ENCODE data around the gene WRAP53. TPM values are rescaled to one million over a fixed set of nuclear protein-coding genes. Genes with fewer than 3 reads are reported as not detected.
A peak's percentile ranks its signal among the peaks of the same experiment; 100 is the strongest.
"Not testable (repeated sequence)": the region's sequence is repeated elsewhere in the genome, so short reads cannot be mapped to it uniquely, and the experiment has no call there.

The WRAP53 gene
- total RNA-seq (2014; rRNA removed; shearing (Covaris generic)): 13.8 and 14.2 TPM in 2 replicates

DNA sequence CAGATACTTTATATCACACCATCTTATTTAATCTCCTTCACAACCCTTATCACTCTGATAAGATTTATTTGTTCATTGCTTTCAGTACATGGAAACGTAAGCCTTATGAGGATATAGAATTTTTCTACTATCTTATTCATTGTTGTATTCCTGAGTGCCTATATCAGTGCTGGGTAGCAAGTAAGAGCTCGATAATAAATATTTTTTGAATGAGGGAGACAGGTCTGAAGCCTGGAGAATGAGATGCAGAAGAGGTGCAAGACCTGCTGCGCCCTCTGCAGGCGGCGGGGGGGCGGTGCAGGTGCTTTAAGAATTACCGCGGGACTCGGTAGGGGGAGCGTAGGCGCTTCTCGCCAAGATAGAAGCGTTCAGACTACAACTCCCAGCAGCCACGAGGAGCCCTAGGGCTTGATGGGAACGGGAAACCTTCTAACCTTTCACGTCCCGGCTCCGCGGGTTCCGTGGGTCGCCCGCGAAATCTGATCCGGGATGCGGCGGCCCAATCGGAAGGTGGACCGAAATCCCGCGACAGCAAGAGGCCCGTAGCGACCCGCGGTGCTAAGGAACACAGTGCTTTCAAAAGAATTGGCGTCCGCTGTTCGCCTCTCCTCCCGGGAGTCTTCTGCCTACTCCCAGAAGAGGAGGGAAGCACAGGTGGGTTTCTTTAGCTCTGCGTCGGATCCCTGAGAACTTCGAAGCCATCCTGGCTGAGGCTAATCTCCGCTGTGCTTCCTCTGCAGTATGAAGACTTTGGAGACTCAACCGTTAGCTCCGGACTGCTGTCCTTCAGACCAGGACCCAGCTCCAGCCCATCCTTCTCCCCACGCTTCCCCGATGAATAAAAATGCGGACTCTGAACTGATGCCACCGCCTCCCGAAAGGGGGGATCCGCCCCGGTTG lies at the start of gene WRAP53:
WRAP53 (plus strand) TSS at position 570 of the 900 bp plus-strand sequence; CDS start at position 742, 172 bp downstream.
- peaks cover 24% of the 10 kb centered on the region for H3K36me3 ChIP-seq
- DNase-seq (ENCODE audit: low read depth in 1 of 2, low spot score in 2 of 2): peak; percentile 97 to 99
- peak within 1 kb of the TSS; percentile 61 for H3K4me3 ChIP-seq

DNA sequence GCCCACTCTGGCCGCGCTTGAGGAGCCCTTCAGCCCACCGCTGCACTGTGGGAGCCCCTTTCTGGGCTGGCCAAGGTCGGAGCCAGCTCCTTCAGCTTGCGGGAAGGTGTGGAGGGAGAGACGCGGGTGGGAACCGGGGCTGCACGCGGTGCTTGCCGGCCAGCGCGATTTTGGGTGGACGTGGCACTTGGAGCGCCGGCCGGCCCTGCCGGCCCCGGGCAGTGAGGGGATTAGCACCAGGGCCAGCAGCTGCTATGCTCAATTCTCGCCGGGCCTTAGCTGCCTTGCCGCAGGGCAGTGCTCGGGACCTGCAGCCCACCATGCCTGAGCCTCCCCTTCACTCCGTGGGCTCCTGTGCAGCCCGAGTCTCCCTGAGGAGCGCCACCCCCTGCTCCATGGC lies 47.5 kb upstream of the WRAP53 start:
- Histone ChIP-seq H3K27ac (no peak overlapping the region), H3K4me3 (no peak overlapping the region), H3K36me3 (no peaks in the 10 kb centered on the region), H3K27me3 (replicated peaks) (no peaks in the 10 kb centered on the region), H3K4me1 (replicated peaks) (no peaks in the 10 kb centered on the region), H3K9me3 (replicated peaks) (no peaks in the 10 kb centered on the region)
- DNase-seq (ENCODE audit: low read depth in 1 of 2, low spot score in 2 of 2): no peak

More for the DNA sequence above, at the start of gene WRAP53:
- no peaks in the 10 kb centered on the region for H3K9me3 ChIP-seq (replicated peaks)
- peak within 1 kb of the TSS; percentile 93 for H3K27ac ChIP-seq
- H3K4me1 ChIP-seq (replicated peaks): peaks cover 18% of the 10 kb centered on the region
- H3K27me3 ChIP-seq (replicated peaks): no peaks in the 10 kb centered on the region

DNA sequence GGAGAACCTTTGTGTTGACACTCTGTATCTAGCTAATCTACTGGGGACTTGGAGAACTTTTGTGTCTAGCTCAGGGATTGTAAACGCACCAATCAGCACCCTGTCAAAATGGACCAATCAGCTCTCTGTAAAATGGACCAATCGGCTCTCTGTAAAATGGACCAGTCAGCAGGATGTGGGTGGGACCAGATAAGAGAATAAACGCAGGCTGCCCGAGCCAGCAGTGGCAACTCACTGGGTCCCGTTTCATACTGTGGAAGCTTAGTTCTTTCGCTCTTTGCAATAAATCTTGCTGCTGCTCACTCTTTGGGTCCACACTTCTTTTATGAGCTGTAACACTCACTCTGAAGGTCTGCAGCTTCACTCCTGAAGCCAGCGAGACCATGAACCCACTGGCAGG lies 46.6 kb upstream of the WRAP53 start:
- H3K4me3 ChIP-seq; DNase-seq (ENCODE audit: low read depth in 1 of 2, low spot score in 2 of 2); H3K27me3 ChIP-seq (replicated peaks); H3K9me3 ChIP-seq (replicated peaks); H3K27ac ChIP-seq; H3K4me1 ChIP-seq (replicated peaks); H3K36me3 ChIP-seq: not testable (repeated sequence)

DNA sequence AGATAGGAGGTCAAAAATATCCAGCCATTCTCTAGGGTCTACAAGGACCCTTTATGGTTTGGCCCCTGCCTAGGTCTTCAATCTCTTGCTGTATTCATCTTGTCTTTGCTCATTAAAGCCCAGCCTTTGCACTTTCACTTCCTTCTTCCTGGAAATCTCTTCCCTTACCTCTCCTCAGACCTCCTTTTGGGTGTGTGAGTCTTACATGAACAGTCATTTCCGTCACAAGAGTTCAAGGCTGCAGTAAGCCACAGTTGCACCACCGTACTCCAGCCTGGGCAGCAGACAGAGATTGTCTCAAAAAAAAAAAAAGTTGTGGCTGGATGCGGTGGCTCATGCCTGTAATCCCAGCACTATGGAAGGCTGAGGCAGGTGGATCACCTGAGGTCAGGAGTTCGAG lies 43.5 kb upstream of the WRAP53 start:
- DNase-seq (ENCODE audit: low read depth in 1 of 2, low spot score in 2 of 2): no peak

DNA sequence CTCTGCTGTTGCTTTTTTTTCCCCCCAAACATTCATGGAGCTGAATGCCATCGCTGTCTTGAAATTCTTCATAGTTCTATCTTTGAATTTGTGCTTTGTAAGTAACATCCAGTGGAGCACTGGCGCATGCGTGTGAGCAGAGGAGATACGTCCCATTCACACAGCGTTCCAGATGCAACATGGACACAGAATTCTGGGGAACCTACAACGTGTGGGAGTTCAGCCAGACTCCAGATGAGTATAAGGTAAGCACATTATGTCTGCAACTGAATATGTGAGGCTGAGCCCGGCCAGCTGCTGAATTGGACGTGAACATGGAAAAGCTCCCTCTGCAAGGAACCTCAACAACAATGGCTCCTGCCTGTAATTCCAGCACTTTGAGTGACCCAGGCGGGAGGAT lies 41.8 kb upstream of the WRAP53 start:
- no peak for DNase-seq (ENCODE audit: low read depth in 1 of 2, low spot score in 2 of 2)
- Histone ChIP-seq H3K27ac (no peak overlapping the region), H3K4me1 (replicated peaks) (peaks cover 6% of the 10 kb centered on the region; the same call in 1 of the 2 replicates), H3K36me3 (no peaks in the 10 kb centered on the region), H3K27me3 (replicated peaks) (peaks cover 23% of the 10 kb centered on the region), H3K9me3 (replicated peaks) (no peaks in the 10 kb centered on the region), H3K4me3 (no peak overlapping the region)

More for the DNA sequence above, 43.5 kb upstream of the WRAP53 start:
- H3K36me3 ChIP-seq: no peaks in the 10 kb centered on the region
- H3K27me3 ChIP-seq (replicated peaks): peaks cover 8% of the 10 kb centered on the region
- no peak overlapping the region for H3K27ac ChIP-seq
- H3K4me1 ChIP-seq (replicated peaks): no peaks in the 10 kb centered on the region
- no peak overlapping the region for H3K4me3 ChIP-seq
- no peaks in the 10 kb centered on the region for H3K9me3 ChIP-seq (replicated peaks)

DNA sequence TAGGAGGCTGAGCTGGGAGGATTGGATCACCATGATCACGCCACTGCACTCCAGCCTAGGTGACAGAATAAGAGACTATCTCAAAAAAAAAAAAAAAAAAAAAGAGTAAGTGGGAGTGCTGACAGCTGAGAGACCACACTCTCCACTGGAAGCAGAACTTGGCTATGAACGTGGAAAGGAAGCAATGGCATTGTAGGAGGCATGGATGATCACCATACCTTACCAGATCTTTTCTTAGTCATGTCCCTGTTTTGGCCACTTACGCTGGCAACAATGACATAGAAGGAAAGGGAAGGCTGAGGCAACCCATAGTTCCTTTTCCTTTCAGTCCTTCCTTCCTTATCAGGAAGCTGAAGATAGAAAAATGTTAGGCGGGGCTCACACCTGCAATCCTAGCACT lies 41.3 kb upstream of the WRAP53 start:
- no peak for DNase-seq (ENCODE audit: low read depth in 1 of 2, low spot score in 2 of 2)
- H3K4me1 ChIP-seq (replicated peaks): peaks cover 7% of the 10 kb centered on the region; the same call in 1 of the 2 replicates
- no peaks in the 10 kb centered on the region for H3K9me3 ChIP-seq (replicated peaks)
- peaks cover 29% of the 10 kb centered on the region for H3K27me3 ChIP-seq (replicated peaks)
- H3K27ac ChIP-seq: no peak overlapping the region
- no peak overlapping the region for H3K4me3 ChIP-seq
- H3K36me3 ChIP-seq: no peaks in the 10 kb centered on the region

DNA sequence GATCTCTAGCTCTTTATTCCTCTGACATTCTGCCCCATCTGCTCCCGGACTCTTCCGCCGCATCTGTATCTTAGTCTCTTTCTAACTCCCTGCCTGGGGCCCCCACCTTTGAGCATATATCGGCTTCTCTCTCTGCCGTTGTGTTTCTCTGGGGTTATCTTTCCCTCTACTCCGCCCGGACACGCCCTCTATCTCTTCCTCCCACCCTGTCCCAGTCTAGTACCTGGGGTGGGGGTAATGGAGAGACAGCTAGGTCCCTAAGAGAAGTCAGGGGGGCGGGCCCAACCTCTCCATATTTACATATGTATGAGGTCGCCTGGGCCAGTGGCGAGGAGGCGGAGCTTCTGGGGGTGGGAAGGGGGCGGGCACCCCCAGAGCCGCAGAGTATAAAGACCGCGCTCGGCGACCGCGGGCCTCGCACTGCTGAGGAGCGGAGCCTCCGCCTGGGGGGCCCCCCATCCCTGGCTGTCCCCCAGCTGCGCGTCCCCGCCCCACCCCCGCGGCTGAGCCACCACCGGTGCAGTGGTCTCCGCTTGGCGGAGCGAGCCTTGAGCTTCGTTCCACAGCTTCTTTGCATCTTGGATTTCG lies 37.7 kb upstream of the WRAP53 start, which contains the start of gene ATP1B2:
ATP1B2 (plus strand) TSS at position 418 of the 588 bp plus-strand sequence. CDS start 593 bp downstream, outside the sequence.
- H3K4me1 ChIP-seq (replicated peaks): peaks cover 7% of the 10 kb centered on the region; the same call in 1 of the 2 replicates
- no peak for DNase-seq (ENCODE audit: low read depth in 1 of 2, low spot score in 2 of 2)
- H3K9me3 ChIP-seq (replicated peaks): no peaks in the 10 kb centered on the region
- no peak within 1 kb of the TSS for H3K27ac ChIP-seq
- no peak within 1 kb of the TSS for H3K4me3 ChIP-seq
- H3K36me3 ChIP-seq: no peaks in the 10 kb centered on the region
- H3K27me3 ChIP-seq (replicated peaks): peaks cover 44% of the 10 kb centered on the region

DNA sequence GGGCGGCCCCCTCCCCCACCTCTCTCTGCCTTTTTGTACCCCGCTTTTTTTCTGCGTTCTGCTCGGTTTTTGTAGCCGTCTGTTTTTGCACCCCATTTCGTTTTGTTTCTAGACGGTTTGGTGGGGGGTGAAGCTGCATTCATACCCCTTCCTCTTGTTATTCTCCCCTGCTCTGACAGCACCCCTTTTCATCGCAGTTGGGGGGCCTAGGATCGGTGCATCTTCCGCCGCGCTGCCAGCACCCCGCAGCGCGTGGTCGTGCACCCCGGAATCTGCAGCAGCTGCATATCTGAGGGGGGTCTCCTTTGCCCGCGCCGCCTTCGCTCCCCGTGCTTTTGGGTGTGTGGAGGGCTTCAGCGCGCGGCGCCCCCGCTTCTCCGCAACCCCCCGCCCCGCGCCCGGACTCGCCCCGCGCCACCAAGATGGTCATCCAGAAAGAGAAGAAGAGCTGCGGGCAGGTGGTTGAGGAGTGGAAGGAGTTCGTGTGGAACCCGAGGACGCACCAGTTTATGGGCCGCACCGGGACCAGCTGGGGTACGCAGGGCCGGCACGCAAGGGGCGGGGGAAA lies 37.1 kb upstream of the WRAP53 start:
- Histone ChIP-seq H3K36me3 (no peaks in the 10 kb centered on the region), H3K27me3 (replicated peaks) (peaks cover 44% of the 10 kb centered on the region), H3K4me1 (replicated peaks) (peaks cover 7% of the 10 kb centered on the region; the same call in 1 of the 2 replicates), H3K27ac (no peak overlapping the region), H3K4me3 (no peak overlapping the region), H3K9me3 (replicated peaks) (no peaks in the 10 kb centered on the region)
- DNase-seq (ENCODE audit: low read depth in 1 of 2, low spot score in 2 of 2): no peak

DNA sequence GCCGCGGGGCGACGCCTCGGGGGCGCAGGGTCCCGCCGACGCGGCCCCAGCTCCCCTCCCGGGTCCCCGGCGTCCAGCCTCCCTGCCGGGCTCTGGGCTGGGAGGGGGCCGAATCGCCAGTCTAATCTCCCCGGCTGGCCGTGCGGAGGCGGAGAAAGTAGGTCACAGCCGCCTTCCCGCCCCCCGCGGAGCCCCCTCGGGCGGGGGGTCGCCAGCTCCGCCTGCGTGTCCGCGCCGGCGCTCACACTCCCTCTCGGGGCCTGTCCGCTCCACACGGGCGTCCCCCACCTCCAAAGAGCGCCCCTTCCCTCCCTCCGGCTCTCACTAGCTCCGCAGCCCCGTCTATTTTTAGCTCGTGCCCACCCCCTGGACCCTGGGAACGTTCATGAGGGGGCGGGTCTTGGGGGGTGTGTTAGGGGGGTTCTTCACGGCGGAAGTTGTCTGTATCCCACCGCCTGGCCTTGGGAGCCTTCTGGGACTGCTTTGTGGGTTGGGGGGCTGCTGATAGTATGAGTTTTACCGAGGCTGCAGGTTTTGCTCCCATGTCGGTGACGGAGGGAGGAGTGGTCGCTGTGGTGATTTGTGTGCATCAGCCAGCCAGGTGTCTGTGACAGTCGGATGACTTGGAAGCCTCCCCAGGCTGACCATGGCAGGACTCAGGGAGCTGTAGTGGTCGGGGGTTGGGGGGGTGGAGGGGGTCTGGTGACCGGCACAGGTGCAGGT lies 36.5 kb upstream of the WRAP53 start:
- H3K9me3 ChIP-seq (replicated peaks): no peaks in the 10 kb centered on the region
- no peak for DNase-seq (ENCODE audit: low read depth in 1 of 2, low spot score in 2 of 2)
- peaks cover 44% of the 10 kb centered on the region for H3K27me3 ChIP-seq (replicated peaks)
- no peaks in the 10 kb centered on the region for H3K36me3 ChIP-seq
- H3K4me1 ChIP-seq (replicated peaks): peaks cover 7% of the 10 kb centered on the region; the same call in 1 of the 2 replicates
- H3K4me3 ChIP-seq: no peak overlapping the region
- no peak overlapping the region for H3K27ac ChIP-seq

DNA sequence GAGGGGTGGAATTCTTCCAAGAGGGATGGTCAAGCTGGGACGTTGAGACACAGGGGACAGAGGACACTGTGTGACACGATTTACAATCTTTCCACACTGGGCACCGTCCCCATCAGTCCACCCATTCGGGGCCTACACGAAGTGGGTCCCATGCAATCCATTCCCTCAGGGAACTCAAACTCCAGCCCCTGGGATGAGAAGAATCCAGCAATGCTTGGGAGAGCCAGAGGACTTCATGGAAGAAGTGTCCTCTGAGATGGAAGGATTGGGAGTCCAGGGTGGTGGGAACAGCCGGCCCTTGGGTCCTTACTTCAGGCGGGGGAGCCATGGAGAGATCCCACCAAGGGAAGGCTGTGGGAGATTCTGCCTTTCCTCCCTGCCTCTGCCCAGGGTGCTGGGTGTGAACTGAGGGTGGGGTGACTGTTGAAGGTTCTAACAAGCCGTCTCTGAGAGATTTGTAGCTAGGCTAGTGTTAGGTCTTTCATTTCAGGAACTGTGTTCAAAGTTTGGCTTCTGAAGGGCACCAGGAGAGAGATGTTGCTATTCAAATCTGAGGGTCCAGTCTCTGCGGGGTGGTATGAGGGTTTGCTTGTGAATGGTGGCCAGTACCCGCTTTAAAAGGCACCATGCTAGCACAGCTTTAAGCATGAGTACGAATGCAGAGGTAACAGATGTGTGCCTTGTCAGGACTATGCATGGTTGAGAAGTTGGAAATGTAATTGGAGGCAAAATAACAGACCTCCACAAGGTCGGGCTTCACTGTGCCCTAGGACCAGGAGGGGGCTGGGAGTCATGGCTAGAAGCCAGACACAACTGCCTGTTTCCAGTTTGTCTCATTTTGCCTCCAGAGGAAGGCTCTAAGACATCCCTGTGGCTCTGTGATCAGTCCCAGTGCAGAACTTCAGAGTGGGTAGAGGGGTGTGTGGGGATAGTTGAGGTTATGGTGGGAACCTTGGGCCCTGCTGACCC lies 35.6 kb upstream of the WRAP53 start:
- no peaks in the 10 kb centered on the region for H3K36me3 ChIP-seq
- H3K4me3 ChIP-seq: no peak overlapping the region
- H3K9me3 ChIP-seq (replicated peaks): no peaks in the 10 kb centered on the region
- DNase-seq (ENCODE audit: low read depth in 1 of 2, low spot score in 2 of 2): no peak
- no peak overlapping the region for H3K27ac ChIP-seq
- H3K27me3 ChIP-seq (replicated peaks): peaks cover 44% of the 10 kb centered on the region
- peaks cover 7% of the 10 kb centered on the region; the same call in 1 of the 2 replicates for H3K4me1 ChIP-seq (replicated peaks)

DNA sequence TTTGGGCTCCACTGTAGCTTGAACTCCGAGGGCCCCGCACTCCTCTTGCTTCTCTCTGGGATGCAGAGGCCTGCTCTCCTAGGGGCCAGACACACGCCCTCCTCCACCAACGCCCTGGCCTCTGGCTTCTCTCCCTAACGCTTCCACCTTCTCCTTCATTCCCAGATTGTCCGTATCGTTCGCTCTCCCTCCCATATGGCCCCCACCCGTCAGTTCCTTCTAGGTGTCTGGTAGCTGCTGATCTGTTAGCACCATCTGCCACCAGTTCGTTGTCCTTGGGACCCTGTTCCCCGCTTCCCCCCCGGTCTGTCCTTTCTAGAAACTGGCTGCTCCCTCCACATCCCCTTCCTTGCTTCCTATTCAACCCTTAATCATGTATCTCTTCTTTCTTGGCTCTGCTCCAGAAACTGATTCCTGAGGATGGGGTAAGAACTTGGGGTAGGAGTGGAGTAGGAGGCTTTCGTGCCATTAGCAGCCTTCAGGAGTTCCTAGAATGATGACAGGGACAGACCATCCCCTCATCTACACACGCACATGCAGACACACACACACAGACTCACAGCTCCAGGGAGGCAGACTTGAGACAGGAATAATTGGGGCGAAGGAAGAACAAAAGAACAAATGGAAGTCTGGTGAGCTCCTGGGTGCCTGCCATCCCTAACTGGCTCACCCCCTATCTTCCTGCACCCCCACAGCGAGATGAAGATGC lies 33.3 kb upstream of the WRAP53 start:
- no peak for DNase-seq (ENCODE audit: low read depth in 1 of 2, low spot score in 2 of 2)

DNA sequence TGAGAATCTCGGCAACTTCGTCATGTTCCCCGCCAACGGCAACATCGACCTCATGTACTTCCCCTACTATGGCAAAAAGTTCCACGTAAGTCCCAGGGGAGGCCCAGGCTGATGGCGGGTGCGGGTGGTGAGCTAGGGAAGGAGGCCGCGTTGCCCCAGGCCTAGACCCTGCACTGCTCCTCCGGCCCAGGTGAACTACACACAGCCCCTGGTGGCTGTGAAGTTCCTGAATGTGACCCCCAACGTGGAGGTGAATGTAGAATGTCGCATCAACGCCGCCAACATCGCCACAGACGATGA lies 32.8 kb upstream of the WRAP53 start:
- H3K27me3 ChIP-seq (replicated peaks): peaks cover 29% of the 10 kb centered on the region
- no peak overlapping the region for H3K4me3 ChIP-seq
- no peak for DNase-seq (ENCODE audit: low read depth in 1 of 2, low spot score in 2 of 2)
- H3K9me3 ChIP-seq (replicated peaks): no peaks in the 10 kb centered on the region
- peaks cover 7% of the 10 kb centered on the region; the same call in 1 of the 2 replicates for H3K4me1 ChIP-seq (replicated peaks)
- no peaks in the 10 kb centered on the region for H3K36me3 ChIP-seq
- H3K27ac ChIP-seq: no peak overlapping the region

More for the DNA sequence above, 33.3 kb upstream of the WRAP53 start:
- H3K4me3 ChIP-seq: no peak overlapping the region
- H3K27me3 ChIP-seq (replicated peaks): peaks cover 34% of the 10 kb centered on the region
- H3K27ac ChIP-seq: no peak overlapping the region
- no peaks in the 10 kb centered on the region for H3K36me3 ChIP-seq
- peaks cover 7% of the 10 kb centered on the region; the same call in 1 of the 2 replicates for H3K4me1 ChIP-seq (replicated peaks)
- H3K9me3 ChIP-seq (replicated peaks): no peaks in the 10 kb centered on the region
